ENCODE measurements around the gene TMPRSS9. TPM values are rescaled to one million over a fixed set of nuclear protein-coding genes. Genes with fewer than 3 reads are reported as not detected.
A peak's percentile ranks its signal among the peaks of the same experiment; 100 is the strongest.

TMPRSS9 gene
- total and polyA plus RNA-seq, 12 donors: 0.32 to 1.7 (median 1.1) TPM

- intact Hi-C loops (cut with DNase I): no loop called here
- no peak for DNase-seq
- TF ChIP-seq CTCF (IDR thresholded peaks at IDR 0.05) (no peak), POLR2A (IDR thresholded peaks at IDR 0.05) (no peak)
- H3K36me3 ChIP-seq (replicated peaks in 1 of 2): no peaks in the 10 kb centered on the region
- H3K27me3 ChIP-seq: no peaks in the 10 kb centered on the region
- WGBS, 4 donors: 92 to 98% (median 94%) methylated on average over 8 to 19 of the region's 19 CpGs
- H3K9me3 ChIP-seq (replicated peaks in 1 of 3): no peaks in the 10 kb centered on the region
- peaks cover 12 to 15% of the 10 kb centered on the region in 2 donors for H3K4me1 ChIP-seq (replicated peaks in 1 of 2)
- H3K4me3 ChIP-seq: no peak overlapping the region
- no peak overlapping the region for H3K27ac ChIP-seq
These were observed 93.5 kb downstream of the TMPRSS9 start for GRCh38 chr19:2453431-2454025.

- no peak for TF ChIP-seq POLR2A (IDR thresholded peaks at IDR 0.05)
- no peak for TF ChIP-seq CTCF (IDR thresholded peaks at IDR 0.05)
- WGBS, 4 donors: 93 to 95% (median 94%) methylated on average over 15 to 19 of the region's 19 CpGs
- DNase-seq: no peak
- intact Hi-C loops (cut with DNase I): no loop called here
- H3K4me1 ChIP-seq (replicated peaks in 1 of 2): peaks cover 12 to 15% of the 10 kb centered on the region in 2 donors
- H3K9me3 ChIP-seq (replicated peaks in 1 of 3): no peaks in the 10 kb centered on the region
- H3K4me3 ChIP-seq: no peak overlapping the region
- H3K36me3 ChIP-seq (replicated peaks in 1 of 2): no peaks in the 10 kb centered on the region
- no peaks in the 10 kb centered on the region for H3K27me3 ChIP-seq
- no peak overlapping the region for H3K27ac ChIP-seq
These were observed 94.3 kb downstream of the TMPRSS9 start for GRCh38 chr19:2454199-2454961.

GRCh38 chr19:2454962-2455850 is 95.1 kb downstream of the TMPRSS9 start:
- WGBS, 4 donors: 66 to 94% (median 70%) methylated on average over 6 to 14 of the region's 14 CpGs
- Histone ChIP-seq H3K4me1 (replicated peaks in 1 of 2) (peaks cover 12 to 15% of the 10 kb centered on the region in 2 donors), H3K27me3 (no peaks in the 10 kb centered on the region), H3K27ac (peak overlapping the region in 1 of 5 donors; percentile 9), H3K9me3 (replicated peaks in 1 of 3) (no peaks in the 10 kb centered on the region), H3K4me3 (peak overlapping the region in 2 of 4 donors; percentile 54 to 99), H3K36me3 (replicated peaks in 1 of 2) (no peaks in the 10 kb centered on the region)
- TF ChIP-seq CTCF (IDR thresholded peaks at IDR 0.05): no peak
- no peak for TF ChIP-seq POLR2A (IDR thresholded peaks at IDR 0.05)
- no peak for DNase-seq
- intact Hi-C loops (cut with DNase I): no loop called here

Measured in adrenal gland (tissue), 12 donors.